HPDE6-E6E7 (cell line): ENCODE measurements around the gene MYL5.
"Not testable (repeated sequence)": the region's sequence is repeated elsewhere in the genome, so short reads cannot be mapped to it uniquely, and the experiment has no call there.

Source experiments
- DNase-seq: peaks from one replicate; pipeline ENCODE4 v3.0.0; 2011; ENCODE audit warnings: missing footprints; ENCODE audit errors: extremely low spot score

Gene MYL5

DNA sequence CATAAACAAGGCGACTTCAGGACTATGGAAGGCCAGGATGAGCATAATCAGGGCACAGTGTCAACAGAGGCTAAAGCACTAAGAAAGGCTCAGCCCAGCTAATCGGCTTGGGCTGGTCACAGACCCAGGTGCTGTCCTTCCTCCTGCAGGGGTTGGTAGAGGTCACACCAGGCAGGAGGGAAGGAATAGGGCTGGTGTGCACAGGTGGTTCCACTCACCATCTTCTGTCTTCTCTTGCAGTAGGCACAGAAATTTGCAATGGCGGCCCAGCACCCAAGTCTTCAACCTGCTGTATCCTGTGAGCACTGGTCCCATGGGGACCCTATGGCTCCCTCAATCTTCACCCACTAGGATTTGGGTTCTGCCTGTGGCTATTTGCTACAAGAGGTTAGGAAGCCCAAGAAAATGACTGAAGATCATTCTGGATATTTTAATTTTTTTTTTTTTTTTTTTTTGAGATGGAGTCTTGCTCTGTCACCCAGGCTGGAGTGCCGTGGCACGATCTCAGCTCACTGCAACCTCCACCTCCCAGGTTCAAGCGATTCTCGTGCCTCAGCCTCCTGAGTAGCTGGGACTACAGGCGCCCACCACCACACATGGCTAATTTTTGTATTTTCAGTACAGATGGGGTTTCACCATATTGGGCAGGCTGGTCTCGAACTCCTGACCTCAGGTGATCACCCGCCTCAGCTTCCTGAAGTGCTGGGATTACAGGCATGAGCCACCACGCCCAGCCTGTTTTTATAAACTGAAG is 4.4 kb upstream of the MYL5 start:
- not testable (repeated sequence) for DNase-seq

DNA sequence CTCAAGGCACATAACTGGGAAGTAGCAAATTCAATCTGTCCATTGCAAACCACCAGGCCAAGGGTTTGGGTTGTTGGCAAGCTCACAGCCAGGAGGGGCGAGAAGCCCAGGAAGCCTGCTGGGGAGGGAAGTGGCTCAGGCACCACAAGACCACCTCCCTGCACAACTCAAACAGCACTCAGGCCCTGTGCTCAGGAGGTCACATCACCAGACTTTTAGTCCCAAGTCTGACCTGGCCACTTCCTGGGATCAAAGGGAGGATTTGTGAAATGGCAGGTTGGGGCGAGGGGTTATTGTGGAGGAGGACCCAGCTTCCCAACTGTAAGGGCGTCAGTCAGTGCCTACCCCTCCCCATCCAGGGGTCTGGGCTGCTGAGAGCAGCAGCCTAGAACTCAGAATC is 2.6 kb upstream of the MYL5 start:
- DNase-seq, result no peak

DNA sequence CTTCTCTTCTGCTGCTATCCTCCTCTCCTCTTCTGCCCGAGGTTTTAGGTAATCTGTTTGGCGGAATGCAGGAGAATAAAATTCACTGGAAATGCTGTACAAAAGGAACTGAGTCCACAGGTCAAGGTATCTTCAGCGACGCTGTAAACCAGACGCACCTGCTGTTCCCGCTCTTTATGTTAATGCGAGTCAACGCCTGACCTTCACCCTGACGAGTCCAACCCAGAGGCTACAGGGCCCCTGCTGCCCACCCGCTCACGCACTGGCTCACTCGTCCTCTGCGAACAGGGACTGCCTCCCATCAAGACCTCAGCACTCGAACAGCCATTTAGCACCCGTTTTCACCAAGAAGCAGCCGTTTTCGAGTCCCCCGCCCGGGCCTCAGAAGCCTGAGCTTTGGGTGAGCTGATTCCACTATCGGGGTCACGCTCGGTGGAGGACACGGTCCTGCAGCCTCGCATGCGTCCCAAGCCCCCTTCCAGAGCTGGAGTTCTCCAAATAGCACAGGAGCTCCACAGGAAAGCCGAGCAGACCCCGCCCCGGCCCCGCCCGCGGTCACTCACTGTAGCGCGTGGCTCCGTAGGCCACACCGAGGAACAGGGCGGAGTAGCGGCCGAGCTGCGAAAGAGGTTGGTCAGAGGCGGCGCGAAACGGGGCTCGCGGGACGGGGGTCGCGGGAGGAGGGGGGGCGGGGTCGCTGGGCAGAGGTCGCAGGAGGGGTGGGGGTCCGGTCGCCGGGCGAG is 822 bp upstream of the MYL5 start:
- DNase-seq, result no peak

DNA sequence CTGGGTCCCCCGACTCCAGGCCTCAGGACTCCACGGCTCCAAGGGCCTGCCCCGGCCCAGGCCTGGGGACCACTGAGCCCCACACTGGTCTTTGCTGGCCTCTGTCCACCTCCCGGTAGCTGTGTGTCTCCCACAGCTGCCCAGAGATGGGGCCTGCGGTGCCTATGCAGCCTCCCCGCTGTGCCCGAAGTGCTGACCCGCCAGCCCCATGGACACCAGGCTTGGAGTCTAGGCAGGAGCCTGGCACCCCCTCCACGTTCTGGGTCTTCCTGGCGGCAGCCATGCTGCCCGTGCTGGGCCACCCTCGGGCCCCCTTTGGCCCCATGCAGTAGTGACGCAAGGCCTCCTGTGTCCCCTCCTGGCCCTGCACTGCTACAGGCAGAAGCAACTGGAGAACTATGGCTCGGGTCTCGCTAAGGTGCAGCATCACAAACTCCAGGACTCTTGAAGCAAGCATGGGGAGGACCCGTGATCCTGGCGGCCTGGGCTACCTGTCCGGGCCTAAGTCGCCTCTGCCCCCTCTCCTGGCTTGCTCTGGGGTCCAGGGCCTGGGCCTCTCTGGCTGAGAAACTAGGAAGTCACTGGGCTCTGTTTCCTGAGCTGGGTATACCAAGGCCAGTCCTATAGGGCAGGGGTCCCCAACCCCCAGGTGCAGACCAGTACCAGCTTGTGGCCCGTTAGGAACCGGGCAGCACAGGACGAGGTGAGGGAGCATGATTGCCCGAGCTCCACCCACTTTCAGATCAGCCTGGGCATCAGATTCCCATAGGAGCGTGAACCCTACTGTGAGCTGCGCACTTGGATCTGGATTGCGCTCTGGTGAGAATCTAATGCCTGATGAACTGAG is 917 bp downstream of the MYL5 start:
- no peak for DNase-seq

DNA sequence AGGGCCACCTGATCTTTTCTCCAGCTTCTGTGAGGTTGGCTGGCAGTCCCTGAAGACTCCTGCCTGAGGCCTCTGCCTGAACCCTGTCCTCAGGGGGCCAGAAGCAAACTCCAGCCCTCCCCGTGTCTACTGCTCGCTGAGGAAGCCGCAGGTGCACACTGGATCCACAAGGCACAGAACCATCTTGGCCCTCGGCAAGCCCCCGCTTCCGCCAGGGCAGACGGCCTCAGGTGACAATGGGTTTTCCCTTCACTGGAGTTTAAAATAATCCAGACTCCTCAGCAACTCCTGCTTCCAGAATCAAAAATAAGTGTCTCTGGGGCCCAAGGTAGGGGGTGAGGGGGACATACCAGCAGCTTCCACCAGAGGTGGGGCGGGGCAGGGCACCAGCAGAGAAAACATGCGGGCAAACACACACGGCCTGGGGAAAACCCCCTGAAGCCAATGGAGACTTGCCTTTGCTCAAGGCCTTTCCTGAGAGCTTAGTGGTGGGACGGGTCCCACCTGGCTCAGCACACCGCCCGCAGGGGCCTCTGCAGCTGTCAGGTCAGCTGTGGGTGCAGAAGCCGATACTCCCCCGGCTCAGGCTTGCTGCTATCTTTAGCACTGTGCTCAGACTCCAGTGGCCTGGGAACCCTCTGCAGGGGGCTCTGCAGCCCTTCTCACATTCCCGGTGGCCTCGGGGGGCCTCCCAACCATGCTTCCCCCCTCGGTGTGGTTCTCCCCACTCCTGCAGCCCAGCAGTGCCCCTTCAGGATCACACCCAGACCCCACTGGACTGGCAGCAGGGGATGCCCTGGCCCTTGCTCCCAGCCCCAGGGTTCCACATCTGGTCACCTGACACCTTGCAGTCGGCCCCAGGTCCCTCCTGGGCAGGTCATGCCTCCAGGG is 1.9 kb downstream of the MYL5 start:
- no peak for DNase-seq

DNA sequence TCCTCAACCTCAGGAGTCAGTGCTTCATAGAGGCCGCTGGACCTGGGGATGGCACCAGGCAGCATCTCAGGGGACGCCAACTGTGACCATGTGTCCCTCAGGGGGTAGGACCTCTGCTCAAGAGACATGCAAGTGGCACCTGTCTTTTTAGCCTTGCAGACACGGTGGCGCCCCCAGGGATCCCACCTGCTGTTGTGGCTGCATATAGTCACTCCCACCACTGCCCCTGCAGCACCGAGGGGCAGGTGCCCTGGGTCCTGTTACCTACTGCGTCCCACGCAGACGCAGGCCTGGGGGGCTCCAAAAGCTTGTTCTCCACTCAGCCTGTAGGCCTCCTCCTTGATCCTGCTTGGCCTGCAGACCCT is 2.5 kb downstream of the MYL5 start:
- DNase-seq, result no peak

DNA sequence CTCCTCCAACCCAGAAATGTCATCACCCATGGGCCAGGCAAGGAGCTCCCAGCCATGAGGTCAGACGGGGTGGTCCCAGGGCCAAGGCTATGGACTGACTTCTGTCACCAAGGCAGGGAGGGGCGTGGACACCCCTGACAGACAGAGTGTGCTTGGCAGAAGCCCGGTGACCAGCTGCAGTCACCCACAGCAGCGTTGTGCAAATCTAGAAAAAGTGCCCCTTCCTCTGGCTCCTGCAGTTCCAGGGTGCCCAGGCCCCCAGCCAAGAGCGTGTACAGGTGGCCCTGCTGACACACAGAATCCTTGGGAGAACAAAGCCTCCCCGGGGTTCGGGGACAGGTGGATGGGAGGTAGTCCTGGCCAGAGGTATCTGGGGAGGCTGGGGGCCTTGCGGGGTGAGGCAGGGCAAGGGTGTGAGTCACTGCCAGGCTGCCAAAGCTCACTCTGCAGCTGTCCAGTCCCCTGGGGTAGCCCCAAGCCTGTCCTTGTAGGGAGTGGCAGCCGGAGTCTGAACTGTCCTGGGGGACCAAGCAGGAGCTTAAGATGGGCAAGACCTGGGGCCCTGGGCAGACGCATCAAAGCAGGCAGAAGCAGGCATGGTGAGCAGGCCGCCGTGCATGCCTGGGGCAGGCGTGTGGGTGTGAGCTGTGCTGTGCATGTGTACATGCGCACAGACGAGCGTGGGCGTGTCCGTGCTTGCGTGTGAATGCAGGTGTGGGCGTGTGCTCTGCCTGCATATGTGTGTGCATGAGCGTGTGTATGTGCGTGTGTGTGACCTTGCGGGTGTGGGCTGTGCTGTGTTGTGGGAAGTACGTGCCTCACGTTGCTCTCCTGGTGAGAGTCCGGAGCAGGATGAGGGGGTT is 3.3 kb downstream of the MYL5 start:
- peak; percentile 56 for DNase-seq

DNA sequence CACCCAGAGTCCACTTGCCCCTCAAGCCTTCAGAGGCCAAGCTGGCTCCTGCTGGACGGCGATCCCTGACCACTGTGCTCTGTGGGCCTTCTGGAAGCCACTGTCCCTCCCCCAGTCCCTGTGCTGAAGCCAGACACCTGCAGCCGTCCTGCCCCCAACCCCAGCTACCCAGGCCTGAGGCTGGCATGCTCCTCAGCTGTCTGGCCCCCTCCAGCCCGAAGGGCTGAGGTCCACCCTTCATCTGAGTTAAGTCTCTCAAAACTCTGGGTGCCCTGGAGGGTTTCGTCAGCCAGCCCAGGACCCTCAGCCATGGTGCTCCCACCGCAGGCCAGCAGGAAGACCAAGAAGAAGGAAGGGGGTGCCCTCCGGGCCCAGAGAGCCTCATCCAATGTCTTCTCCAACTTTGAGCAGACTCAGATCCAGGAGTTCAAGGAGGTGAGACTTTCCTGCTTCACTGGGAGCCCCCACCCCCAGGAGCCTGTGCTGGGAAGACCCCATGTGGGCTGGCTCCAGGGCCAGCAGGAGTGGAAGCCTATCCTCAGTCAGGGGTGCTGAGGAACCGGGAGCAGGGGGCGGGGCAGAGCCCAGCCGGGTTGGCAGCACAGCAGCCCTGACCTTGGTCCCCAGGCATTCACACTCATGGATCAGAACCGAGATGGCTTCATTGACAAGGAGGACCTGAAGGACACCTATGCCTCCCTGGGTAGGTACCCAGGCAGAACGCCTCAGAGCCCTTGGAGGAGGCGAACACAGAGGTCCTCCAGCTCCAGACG is 4.2 kb downstream of the MYL5 start:
- DNase-seq, result no peak

DNA sequence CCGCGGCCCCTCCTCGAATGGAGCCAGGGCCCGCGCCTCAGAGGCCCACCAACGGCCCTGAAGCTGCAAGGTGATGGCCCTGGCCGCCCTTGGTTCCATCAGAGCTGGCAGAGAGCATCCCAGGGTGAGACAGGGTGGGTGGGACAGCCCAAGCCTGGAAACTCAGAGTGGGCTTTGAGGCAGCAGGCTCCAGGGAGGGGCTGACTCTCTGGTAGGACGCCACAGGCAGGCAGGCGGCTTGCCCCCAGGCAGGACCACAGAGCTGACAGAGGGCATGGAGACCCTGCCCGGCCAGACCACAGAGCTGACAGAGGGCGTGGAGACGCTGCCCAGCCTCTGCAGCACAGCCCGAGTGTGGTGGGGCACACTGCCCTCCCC is 4.8 kb downstream of the MYL5 start:
- no peak for DNase-seq

DNA sequence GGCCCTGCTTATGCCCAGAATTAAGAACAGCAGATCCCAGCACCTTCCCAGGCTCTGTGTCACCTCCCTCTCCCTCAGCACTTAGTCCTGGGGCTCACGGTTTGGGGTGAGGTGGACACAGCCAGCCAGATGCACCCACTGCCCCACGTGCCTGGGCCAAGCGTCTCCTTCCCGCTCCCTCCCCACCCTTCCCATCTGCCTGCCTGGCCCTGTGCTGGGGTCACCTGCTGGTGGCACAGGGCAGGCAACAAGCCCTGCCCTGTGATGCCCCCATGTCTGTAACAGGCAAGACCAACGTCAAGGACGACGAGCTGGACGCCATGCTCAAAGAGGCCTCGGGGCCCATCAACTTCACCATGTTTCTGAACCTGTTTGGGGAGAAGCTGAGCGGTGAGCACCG is 5.3 kb downstream of the MYL5 start:
- no peak for DNase-seq

DNA sequence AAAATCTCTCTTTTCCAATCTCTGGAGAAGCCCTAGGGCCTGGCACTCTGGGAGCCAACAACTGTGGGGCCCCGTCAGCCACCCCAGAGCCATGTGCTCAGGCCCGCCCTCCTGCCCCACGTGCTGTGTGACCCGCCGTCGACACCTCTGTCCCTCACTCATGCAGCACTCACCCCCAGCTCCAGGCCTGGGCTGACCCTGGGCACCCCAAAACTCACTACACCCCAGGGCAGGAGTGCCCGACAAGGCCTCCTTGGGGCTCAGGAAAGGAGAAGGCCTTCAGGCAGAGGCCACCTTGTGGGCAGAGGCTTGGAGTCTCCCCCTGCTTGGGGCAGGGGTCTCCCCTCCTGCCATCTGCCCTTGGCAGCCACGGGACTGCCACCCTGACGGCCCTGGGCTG is 5.7 kb downstream of the MYL5 start:
- no peak for DNase-seq

DNA sequence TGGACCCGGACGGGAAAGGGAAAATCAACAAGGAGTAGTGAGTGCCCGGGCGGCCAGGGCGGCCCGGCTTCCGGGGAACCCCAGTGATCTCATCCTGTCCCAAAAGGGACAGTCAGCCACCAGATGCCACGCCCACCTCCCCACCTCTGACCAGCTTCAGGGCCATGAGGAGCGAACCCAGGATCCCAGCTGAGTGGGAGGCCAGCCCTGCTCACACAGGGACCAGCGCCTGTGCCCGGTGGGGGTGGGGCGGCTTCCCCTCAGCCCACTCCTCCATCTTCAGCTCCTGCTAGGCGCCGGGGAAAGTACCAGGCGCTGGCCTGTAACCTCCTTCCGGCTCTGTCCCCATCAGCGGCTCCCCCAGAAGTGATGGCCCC is 6.2 kb downstream of the MYL5 start:
- DNase-seq, result no peak

DNA sequence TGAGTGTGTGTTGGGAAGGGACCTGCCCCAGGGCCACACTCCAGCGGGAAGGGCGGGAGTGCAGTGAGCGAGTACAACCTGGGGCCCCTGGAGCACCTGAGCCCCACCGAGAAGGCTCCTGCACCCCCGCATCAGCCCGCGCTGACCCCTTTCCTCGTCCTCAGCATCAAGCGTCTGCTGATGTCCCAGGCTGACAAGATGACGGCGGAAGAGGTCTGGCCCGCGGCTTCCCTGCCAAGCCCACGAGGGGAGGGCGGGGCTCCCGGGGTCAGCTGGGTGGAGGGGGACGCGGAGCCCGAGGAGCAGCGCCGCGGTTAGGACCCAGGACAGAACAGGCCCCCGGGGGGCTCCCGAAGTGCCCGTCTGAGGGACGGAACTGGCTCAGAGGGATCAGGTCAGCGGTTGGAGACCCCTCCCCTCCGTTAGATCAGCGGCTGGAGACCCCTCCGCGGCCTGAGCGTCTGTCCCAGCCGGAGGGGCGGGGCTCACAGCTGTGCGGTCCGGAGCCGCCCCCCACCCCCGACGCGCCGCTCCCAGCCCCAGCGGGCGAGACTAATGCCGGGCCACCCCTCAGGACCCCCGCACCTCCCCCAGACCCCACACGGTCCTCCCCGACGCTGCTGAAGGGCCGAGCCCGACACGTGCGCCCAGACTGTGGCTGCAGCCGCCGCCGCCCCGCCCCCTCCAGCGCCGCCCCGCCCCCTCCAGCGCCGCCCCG is 6.7 kb downstream of the MYL5 start:
- DNase-seq, result no peak

DNA sequence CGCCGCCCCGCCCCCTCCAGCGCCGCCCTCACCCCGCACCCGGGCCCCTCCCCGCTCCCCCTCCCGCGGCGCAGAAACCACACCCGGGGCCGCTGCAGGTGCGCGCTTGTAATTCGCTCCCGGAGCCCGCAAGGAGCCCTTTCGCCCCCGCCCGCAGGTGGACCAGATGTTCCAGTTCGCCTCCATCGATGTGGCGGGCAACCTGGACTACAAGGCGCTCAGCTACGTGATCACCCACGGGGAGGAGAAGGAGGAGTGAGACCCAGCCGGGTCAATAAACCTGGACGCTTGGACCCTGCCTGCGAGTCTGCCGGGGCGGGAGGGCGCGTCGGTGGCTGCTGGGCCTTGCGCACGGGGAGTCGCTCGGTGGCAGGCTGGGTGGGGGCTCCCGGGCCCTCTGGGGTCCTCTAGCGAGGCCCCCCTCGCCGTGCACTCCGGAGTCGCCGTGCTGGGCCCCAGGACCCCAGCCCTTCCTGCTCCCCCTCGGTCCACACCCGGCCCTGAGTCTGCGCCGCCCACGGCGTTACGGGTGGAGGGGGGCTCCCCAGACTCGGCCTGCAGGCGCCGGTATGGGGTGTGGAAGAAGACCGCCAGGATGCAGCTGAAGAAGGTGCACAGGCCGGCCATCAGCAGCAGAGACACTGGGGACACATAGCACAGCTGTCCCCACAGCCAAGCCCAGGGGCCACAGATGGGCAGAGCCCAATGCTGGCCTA is 7.6 kb downstream of the MYL5 start:
- peak; percentile 49 for DNase-seq

DNA sequence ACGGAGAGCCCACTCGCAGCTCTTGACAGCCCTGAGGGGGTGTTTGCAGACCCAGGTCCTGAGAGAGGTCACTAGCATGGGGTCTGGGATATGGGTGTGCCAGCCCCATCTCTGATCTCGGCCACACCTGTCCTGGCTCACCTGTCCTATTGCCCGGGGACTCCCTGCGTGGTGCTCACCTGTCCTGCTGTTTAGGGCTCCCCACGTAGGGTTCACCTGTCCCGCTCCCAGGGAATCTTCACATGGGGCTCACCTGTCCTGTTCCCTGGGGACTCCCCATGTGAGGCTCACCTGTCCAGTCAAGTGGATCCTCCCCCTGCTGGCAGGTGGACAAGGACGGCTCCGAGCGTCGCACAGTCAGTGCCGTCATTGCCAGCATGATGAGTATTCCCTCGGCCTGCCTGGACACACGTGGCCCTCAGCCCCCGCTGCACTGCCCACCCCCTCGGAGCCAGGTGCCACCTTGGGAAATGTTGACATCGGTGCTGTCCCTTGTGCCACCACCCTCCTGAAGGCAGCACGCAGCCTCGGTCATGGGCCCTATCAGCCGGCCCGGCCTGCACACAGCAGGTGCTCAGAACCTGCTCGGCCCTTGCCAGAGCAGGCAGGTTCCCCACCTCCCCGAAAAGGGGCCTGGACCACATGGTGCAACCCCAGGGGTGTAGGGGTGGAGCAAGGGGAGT is 8.3 kb downstream of the MYL5 start:
- DNase-seq, result no peak

DNA sequence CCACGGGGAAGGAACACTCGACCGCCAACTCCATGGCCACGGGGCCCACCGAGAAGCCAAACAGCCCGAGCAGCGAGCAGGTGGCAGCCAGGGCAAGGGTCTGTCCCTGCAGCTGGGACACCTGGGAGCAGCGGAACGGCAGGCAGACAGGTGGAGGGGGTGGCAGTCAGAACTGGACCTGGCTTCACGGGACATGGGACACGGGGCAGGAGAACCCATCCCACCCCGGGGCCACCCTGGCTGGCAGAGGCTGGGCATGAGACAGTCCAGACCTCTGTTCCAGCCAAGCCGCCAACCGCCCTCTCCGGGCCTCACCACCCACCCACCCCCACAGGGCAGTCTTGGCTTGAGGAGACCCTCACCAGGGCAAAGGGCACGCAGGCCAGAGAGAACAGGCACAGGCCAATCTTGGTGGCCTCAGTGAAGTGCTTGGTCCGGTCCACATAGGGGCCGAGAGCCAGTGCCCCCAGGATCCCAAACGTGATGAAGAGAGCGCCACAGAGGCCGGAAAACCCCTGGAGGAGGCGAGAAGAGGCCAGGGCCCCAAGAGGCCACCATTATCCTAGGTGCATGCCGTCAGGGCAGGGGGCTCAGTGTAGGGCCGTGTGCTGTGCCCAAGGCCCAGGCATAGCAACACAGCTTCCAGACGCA is 9.0 kb downstream of the MYL5 start:
- no peak for DNase-seq

DNA sequence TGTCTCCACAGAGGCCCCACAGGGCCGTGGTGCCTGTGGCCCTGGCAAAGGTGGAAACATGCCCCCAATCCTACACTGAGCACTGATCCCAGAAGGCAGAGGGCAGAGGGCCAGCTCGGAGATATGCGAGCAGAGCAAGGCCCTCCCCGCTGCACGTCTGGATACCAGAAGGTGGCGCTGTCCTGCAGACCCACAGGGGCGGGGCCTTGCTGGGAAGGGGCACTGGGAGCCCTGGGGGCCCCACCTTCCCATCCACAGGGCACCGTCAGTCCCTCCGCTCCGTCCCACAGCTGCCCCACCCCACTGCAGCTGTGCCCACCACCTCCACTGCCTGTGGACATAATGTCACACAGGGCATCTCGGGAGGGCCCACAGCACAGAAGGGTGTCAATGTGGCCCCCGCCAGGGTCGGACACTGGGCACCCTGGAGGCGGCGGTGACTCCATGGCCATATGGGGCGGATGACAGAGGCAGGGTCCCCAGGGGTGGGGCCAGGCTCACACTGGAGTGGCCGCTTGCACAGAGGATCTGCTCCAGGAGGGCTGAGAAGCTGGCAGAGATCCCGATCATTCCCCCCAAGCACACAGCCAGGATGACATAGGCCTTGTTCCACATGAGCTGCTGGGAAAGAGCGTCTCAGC is 9.8 kb downstream of the MYL5 start:
- no peak for DNase-seq
